IPS-18c (cell line): ENCODE results near the gene RBM10.
A peak's percentile ranks its signal among the peaks of the same experiment; 100 is the strongest.

Source experiments
- H3K4me3 ChIP-seq: 2 replicates; pipeline ENCODE4 v1.7.0; 2013; ENCODE audit warnings: low read depth, mild to moderate bottlenecking, low read length, moderate library complexity; ENCODE audit not compliant: insufficient read depth
- H3K9me3 ChIP-seq: one replicate; pipeline ENCODE4 v1.6.1; 2013; ENCODE audit warnings: mild to moderate bottlenecking, low read length, moderate library complexity; ENCODE audit not compliant: control insufficient read depth, insufficient read depth

RBM10 gene

GRCh38 chrX:47233333-47234113, 88.5 kb downstream of the RBM10 start:
- H3K9me3 ChIP-seq, result peaks cover 2% of the 10 kb centered on the region
- peak overlapping the region; percentile 90 for H3K4me3 ChIP-seq

DNA sequence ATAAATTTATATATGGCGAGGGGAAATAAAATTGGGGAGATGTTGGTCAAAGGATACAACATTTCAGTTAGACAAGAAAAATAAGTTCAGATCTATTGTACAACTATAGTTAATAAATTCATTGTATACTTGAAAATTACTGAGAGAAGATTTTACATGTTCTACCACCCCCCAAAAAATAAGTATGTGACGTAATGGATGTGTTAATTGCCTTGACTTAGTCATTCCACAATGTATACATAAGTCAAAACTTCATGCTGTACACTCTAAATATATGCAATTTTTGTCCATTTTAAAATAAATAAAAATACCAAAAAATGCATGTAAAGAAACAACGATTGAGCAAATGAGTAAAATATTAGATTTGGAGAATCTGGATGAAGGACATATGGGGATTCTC, 89.6 kb downstream of the RBM10 start:
- Histone ChIP-seq H3K4me3 (no peak overlapping the region), H3K9me3 (no peaks in the 10 kb centered on the region)

DNA sequence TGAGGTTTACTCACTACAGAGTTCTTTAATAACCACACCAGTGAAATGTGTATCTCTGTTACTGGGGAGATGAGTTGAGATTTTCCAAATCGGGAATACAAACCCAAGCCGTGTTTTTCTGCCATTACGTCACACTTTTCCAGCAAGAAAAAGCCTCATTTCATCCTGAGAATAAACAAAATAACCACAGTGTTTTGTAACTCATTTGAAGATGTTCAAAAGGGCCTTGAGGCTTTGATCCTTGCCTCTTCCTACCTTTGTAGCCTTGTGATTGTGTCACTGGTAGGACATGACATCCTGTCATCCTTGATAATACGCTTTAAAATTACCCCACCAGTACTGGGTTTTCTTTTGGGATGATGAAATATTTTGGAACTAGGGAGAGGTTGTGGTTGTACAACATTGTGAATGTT, 90.7 kb downstream of the RBM10 start:
- no peak overlapping the region for H3K4me3 ChIP-seq
- no peaks in the 10 kb centered on the region for H3K9me3 ChIP-seq
